Measurements from ENCODE around the gene MAGEA4. TPM values are rescaled to one million over a fixed set of nuclear protein-coding genes. Genes with fewer than 3 reads are reported as not detected.
"Not testable (repeated sequence)": the region's sequence is repeated elsewhere in the genome, so short reads cannot be mapped to it uniquely, and the experiment has no call there.

The MAGEA4 gene
- total and polyA plus RNA-seq, 2 donors (not counting 1 experiment from before 2014, with no cell fraction given) = not detected

GRCh38 chrX:151912221-151912620 is 468 bp upstream of the MAGEA4 start:
- Histone ChIP-seq H4K20me1 (ENCODE audit: control insufficient read depth, insufficient read depth, low read length, poor library complexity, severe bottlenecking) (no peaks in the 10 kb centered on the region), H3K4me3 (ENCODE audit: control extremely low read depth in 1 of 5, extremely low read depth in 1 of 5, insufficient read depth in 1 of 5, low read depth in 2 of 5, low read length in 4 of 5) (no peak overlapping the region), H3K27ac (ENCODE audit: low read length in 2 of 2) (no peak overlapping the region), H3K27me3 (replicated peaks in 1 of 4; ENCODE audit: control extremely low read depth in 1 of 4, control insufficient read depth in 3 of 4, insufficient read depth in 4 of 4, low read length in 3 of 4) (no peaks in the 10 kb centered on the region), H3K9ac (ENCODE audit: low read length) (no peak overlapping the region), H3K79me2 (ENCODE audit: control insufficient read depth, insufficient read depth, low read length) (no peaks in the 10 kb centered on the region), H2AFZ (ENCODE audit: insufficient read depth, low read depth, low read length, poor library complexity, severe bottlenecking) (no peak overlapping the region), H3K4me1 (ENCODE audit: control insufficient read depth in 2 of 2, insufficient read depth in 2 of 2, low read length in 2 of 2) (no peaks in the 10 kb centered on the region), H3K4me2 (replicated peaks; ENCODE audit: low read depth, low read length, poor library complexity, severe bottlenecking) (no peak overlapping the region), H3K9me3 (ENCODE audit: control extremely low read depth in 1 of 3, control insufficient read depth in 2 of 3, insufficient read depth in 1 of 3, low read length in 2 of 3) (no peaks in the 10 kb centered on the region), H3K36me3 (replicated peaks in 1 of 2; ENCODE audit: control extremely low read depth in 1 of 2, control insufficient read depth in 1 of 2, extremely low read depth in 1 of 2, insufficient read depth in 2 of 2, low read length in 1 of 2) (no peaks in the 10 kb centered on the region)
- DNase-seq = no peak
- no peaks in the 10 kb centered on the region for H3K9me3 Mint-ChIP-seq (ENCODE audit: insufficient read depth)
- WGBS (ENCODE audit: insufficient coverage) = no CpG with 5 or more reads among the region's 11 CpGs
- ATAC-seq (ENCODE audit: low read depth) = no peak
- intact Hi-C loops (cut with micrococcal nuclease) = no loop called here
- ChIA-PET POLR2A (no interaction called here), CTCF (no interaction called here)
- no peak overlapping the region for H3K27ac Mint-ChIP-seq
- no peaks in the 10 kb centered on the region for H3K27me3 Mint-ChIP-seq
- H3K4me3 Mint-ChIP-seq = no peak overlapping the region
- TF ChIP-seq EZH2 (IDR thresholded peaks at IDR 0.05; ENCODE audit: borderline replicate concordance, insufficient read depth, low read depth, low read length, poor library complexity, severe bottlenecking) (no peak), CTCF (IDR thresholded peaks at IDR 0.05) (no peak)
- H3K4me1 Mint-ChIP-seq = no peaks in the 10 kb centered on the region

GRCh38 chrX:151918736-151919135 is 6.0 kb downstream of the MAGEA4 start:
- H3K36me3 ChIP-seq (replicated peaks in 1 of 2; ENCODE audit: control extremely low read depth in 1 of 2, control insufficient read depth in 1 of 2, extremely low read depth in 1 of 2, insufficient read depth in 2 of 2, low read length in 1 of 2); H3K27me3 Mint-ChIP-seq; H3K9me3 Mint-ChIP-seq (ENCODE audit: insufficient read depth); H4K20me1 ChIP-seq (ENCODE audit: control insufficient read depth, insufficient read depth, low read length, poor library complexity, severe bottlenecking); H3K27me3 ChIP-seq (replicated peaks in 1 of 4; ENCODE audit: control extremely low read depth in 1 of 4, control insufficient read depth in 3 of 4, insufficient read depth in 4 of 4, low read length in 3 of 4); ATAC-seq (ENCODE audit: low read depth); H3K9ac ChIP-seq (ENCODE audit: low read length); intact Hi-C loops (cut with micrococcal nuclease); DNase-seq; H3K4me3 Mint-ChIP-seq; H3K27ac Mint-ChIP-seq; H3K4me1 Mint-ChIP-seq; H3K9me3 ChIP-seq (ENCODE audit: control extremely low read depth in 1 of 3, control insufficient read depth in 2 of 3, insufficient read depth in 1 of 3, low read length in 2 of 3); H3K4me1 ChIP-seq (ENCODE audit: control insufficient read depth in 2 of 2, insufficient read depth in 2 of 2, low read length in 2 of 2); H2AFZ ChIP-seq (ENCODE audit: insufficient read depth, low read depth, low read length, poor library complexity, severe bottlenecking); POLR2A ChIA-PET; CTCF ChIA-PET; H3K27ac ChIP-seq (ENCODE audit: low read length in 2 of 2); H3K79me2 ChIP-seq (ENCODE audit: control insufficient read depth, insufficient read depth, low read length); H3K4me3 ChIP-seq (ENCODE audit: control extremely low read depth in 1 of 5, extremely low read depth in 1 of 5, insufficient read depth in 1 of 5, low read depth in 2 of 5, low read length in 4 of 5); H3K4me2 ChIP-seq (replicated peaks; ENCODE audit: low read depth, low read length, poor library complexity, severe bottlenecking): not testable (repeated sequence)
- no CpG with 5 or more reads among the region's 18 CpGs for WGBS (ENCODE audit: insufficient coverage)
